Measurements from ENCODE around the gene XCL2. TPM values are rescaled to one million over a fixed set of nuclear protein-coding genes. Genes with fewer than 3 reads are reported as not detected.

Gene XCL2
- total and polyA plus RNA-seq, 7 donors, result 1.4 to 1.9 TPM; not detected in 5

DNA sequence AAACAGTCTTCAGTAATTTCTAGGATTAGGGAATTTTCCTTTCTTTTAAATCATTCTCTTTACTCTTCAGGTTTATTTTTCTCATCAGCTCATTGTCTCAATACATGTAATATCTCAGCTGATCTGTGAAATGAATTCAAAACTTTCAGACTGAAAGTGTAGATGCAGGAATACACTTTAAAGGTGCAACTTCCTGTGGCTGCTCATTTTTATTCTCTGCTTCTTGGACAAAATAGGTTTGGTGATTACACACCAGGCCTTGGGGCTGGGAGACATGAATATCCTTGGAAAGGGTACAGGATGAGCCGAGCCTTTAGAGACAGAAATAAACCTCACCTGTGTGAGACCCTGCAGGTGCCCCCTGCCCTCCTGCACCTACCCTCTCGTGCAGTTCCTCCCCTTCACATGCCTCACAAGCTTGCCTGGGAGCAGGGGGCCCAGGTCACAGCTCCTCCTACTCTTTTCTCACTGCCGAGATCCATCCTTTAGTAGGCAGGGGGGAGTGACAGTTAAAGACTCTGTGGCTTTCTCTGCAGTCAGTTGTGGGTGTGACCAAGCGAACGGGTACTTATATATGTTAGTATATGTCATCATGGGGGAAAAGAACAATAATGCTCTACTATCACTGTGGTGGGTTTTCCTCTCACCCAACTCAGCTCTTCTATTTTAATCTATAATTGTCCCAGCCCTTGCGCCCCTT is 23.6 kb downstream of the XCL2 start:
- Histone ChIP-seq H3K4me3 (no peak overlapping the region), H3K36me3 (no peaks in the 10 kb centered on the region), H3K9me3 (peaks cover 0 to 3% (median 0%) of the 10 kb centered on the region in 4 donors), H3K27ac (no peak overlapping the region), H3K27me3 (no peaks in the 10 kb centered on the region), H3K4me1 (peaks cover 0 to 4% (median 0%) of the 10 kb centered on the region in 4 donors)
- no peak for DNase-seq
- TF ChIP-seq POLR2A (IDR thresholded peaks at IDR 0.05) (no peak), EP300 (IDR thresholded peaks at IDR 0.05) (no peak), POLR2AphosphoS5 (IDR thresholded peaks at IDR 0.05) (no peak)
- TF ChIP-seq, protein P1, sequence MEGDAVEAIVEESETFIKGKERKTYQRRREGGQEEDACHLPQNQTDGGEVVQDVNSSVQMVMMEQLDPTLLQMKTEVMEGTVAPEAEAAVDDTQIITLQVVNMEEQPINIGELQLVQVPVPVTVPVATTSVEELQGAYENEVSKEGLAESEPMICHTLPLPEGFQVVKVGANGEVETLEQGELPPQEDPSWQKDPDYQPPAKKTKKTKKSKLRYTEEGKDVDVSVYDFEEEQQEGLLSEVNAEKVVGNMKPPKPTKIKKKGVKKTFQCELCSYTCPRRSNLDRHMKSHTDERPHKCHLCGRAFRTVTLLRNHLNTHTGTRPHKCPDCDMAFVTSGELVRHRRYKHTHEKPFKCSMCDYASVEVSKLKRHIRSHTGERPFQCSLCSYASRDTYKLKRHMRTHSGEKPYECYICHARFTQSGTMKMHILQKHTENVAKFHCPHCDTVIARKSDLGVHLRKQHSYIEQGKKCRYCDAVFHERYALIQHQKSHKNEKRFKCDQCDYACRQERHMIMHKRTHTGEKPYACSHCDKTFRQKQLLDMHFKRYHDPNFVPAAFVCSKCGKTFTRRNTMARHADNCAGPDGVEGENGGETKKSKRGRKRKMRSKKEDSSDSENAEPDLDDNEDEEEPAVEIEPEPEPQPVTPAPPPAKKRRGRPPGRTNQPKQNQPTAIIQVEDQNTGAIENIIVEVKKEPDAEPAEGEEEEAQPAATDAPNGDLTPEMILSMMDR (IDR thresholded peaks at IDR 0.05), result no peak
- intact Hi-C loops (cut with DNase I), result no loop called here
- 56 to 71% methylated on average over 6 of the region's 6 CpGs for WGBS, 2 donors

DNA sequence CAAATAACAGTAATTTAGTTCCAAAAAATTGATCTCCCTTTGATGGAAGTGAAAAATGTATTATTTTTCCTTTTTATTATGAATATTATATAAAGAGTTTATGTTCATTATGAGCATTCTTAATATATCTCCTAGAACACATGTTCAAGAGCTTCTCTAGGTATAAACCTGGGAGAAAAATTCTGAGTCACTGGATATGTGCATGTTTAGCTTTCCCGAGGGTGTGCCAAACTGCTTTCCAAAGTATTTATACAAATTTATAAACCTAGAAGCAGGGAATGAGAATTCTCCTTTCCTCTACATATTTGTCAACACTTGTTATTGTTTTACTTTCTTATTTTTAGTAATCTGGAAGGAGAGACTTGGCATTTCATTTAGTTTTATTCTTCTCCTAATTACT is 25.0 kb downstream of the XCL2 start:
- Histone ChIP-seq H3K9me3 (peaks cover 0 to under 1% (median 0%) of the 10 kb centered on the region in 4 donors), H3K4me1 (peaks cover 0 to 13% (median 8%) of the 10 kb centered on the region in 4 donors), H3K27me3 (no peaks in the 10 kb centered on the region), H3K4me3 (no peak overlapping the region), H3K27ac (no peak overlapping the region), H3K36me3 (no peaks in the 10 kb centered on the region)
- no peak for DNase-seq
- no peak for TF ChIP-seq POLR2A (IDR thresholded peaks at IDR 0.05)
- no peak for TF ChIP-seq POLR2AphosphoS5 (IDR thresholded peaks at IDR 0.05)
- TF ChIP-seq EP300 (IDR thresholded peaks at IDR 0.05), result no peak
- TF ChIP-seq, protein P1 (IDR thresholded peaks at IDR 0.05), result no peak
- WGBS, 2 donors, result 85 to 88% methylated on average over 1 of the region's 1 CpG
- intact Hi-C loops (cut with DNase I), result no loop called here

DNA sequence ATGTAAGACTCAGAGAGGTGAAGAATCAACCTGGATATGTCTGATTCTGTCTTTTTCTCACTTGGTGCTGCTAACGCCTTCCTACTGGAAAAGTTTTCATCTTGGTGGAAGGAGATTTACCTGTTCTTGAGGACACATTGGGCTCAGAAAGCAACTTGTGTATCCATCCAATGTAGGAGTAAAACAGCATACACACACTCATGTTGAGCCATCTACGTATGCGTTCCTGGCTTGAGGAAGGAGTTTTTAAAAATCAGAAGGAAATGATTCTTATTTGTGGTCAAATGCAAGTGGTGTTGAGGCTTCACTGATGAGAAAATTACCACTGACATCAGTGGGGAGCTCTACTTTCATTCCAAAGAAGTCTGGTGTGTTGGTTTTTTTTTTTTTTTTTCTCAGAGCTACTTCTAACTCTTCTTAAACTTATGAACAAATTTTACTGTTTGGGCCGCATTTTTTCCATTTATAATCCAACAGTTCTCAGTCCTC is 25.6 kb downstream of the XCL2 start:
- H3K4me3 ChIP-seq, result no peak overlapping the region
- no peak for DNase-seq
- 76 to 92% methylated on average over 4 of the region's 4 CpGs for WGBS, 2 donors

DNA sequence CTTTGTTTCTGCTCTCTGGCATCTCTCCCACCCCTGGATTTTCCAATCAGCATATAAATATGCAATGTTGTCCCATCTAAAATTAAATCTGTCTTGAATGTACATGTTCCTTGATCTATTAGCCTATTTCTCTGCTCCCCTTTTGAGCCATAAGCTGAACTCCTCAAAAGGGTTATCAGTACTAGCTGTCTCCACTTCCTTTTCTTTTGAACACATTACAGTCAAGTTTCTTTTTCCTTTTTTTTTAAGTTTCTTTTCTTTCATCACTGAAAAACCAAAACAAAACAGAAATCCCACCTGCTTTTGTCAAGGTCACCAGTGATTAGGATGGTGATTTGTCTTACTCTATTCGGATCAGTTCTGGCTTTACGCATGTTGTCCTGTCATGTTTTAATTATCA is 29.3 kb downstream of the XCL2 start:
- H3K27ac ChIP-seq, result peak overlapping the region in 3 of 4 donors; percentile 4 to 54 (median 25)

More for the DNA sequence above, 25.6 kb downstream of the XCL2 start:
- Histone ChIP-seq H3K4me1 (peaks cover 0 to 19% (median 14%) of the 10 kb centered on the region in 4 donors), H3K27ac (no peak overlapping the region), H3K9me3 (no peaks in the 10 kb centered on the region), H3K36me3 (no peaks in the 10 kb centered on the region), H3K27me3 (no peaks in the 10 kb centered on the region)
- TF ChIP-seq POLR2AphosphoS5 (IDR thresholded peaks at IDR 0.05) (no peak), EP300 (IDR thresholded peaks at IDR 0.05) (no peak), POLR2A (IDR thresholded peaks at IDR 0.05) (no peak)
- TF ChIP-seq, protein P1 (IDR thresholded peaks at IDR 0.05), result no peak
- intact Hi-C loops (cut with DNase I), result no loop called here

More for the DNA sequence above, 29.3 kb downstream of the XCL2 start:
- TF ChIP-seq, protein P1 (IDR thresholded peaks at IDR 0.05), result no peak
- TF ChIP-seq POLR2A (IDR thresholded peaks at IDR 0.05) (no peak), POLR2AphosphoS5 (IDR thresholded peaks at IDR 0.05) (no peak), EP300 (IDR thresholded peaks at IDR 0.05) (no peak)
- WGBS, 2 donors, result 85 to 95% methylated on average over 2 of the region's 2 CpGs
- H3K9me3 ChIP-seq, result no peaks in the 10 kb centered on the region
- no peaks in the 10 kb centered on the region for H3K27me3 ChIP-seq
- no peak for DNase-seq
- H3K36me3 ChIP-seq, result no peaks in the 10 kb centered on the region
- H3K4me3 ChIP-seq, result no peak overlapping the region
- intact Hi-C loops (cut with DNase I), result no loop called here
- peaks cover 0 to 38% (median 28%) of the 10 kb centered on the region in 4 donors for H3K4me1 ChIP-seq

All from sigmoid colon (tissue), 7 donors.